Right forelimb (tissue), 1 donor: Measurements from ENCODE around the gene GDPD5.
"Not testable (repeated sequence)": the region's sequence is repeated elsewhere in the genome, so short reads cannot be mapped to it uniquely, and the experiment has no call there.

Source experiments
- DNase-seq: peaks from one replicate; pipeline ENCODE4 v3.0.0-alpha.2; 2018

Gene GDPD5

DNA sequence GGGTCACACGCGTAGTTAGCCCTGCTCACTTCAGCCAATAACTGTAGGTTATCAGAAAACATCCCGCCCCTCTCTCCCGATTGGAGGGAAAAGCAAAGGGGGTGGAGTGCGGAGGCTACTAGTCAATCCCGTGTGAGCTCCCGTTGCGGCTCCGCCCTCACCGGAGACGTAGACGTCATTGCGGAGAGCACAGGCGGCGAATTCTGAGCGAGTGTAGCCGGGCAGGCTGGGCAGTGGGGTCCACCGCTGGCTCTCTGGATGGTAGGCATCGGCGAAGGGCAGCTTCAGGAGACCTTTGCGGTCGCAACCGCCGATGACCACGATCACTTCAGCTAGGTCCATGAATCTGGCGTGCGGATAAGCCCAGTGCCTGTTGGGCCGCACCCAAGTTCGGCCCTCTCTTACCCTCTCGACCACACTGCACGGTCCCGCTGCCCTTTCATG lies 97.4 kb downstream of the GDPD5 start:
- peak; percentile 82 for DNase-seq

DNA sequence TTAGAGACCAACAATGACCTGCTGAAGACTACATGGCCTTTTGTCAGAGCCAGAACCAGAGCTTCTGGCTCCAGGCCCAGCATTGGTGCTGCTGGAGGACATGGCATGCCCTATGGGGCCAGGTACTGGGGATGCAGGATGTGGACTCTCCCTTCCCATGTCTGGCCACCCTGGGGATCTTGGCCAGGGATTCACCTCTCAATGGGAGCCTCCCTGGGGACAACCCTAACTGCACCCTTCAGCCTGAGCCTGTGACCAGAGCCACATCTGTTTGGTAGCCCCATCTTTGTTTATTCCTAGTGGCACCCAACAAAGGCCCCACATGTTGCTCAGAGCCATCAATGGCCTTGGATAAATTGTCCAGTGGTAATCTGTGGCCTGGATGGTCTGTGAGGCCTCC lies 98.6 kb downstream of the GDPD5 start:
- no peak for DNase-seq

GRCh38 chr11:75426720-75427086 lies 99.0 kb downstream of the GDPD5 start:
- no peak for DNase-seq

- no peak for DNase-seq
Observed at GRCh38 chr11:75425422-75425821, 100.3 kb downstream of the GDPD5 start.

- DNase-seq: no peak
Observed at GRCh38 chr11:75424396-75424795, 101.3 kb downstream of the GDPD5 start.

GRCh38 chr11:75423721-75424120 lies 102.0 kb downstream of the GDPD5 start:
- no peak for DNase-seq

DNA sequence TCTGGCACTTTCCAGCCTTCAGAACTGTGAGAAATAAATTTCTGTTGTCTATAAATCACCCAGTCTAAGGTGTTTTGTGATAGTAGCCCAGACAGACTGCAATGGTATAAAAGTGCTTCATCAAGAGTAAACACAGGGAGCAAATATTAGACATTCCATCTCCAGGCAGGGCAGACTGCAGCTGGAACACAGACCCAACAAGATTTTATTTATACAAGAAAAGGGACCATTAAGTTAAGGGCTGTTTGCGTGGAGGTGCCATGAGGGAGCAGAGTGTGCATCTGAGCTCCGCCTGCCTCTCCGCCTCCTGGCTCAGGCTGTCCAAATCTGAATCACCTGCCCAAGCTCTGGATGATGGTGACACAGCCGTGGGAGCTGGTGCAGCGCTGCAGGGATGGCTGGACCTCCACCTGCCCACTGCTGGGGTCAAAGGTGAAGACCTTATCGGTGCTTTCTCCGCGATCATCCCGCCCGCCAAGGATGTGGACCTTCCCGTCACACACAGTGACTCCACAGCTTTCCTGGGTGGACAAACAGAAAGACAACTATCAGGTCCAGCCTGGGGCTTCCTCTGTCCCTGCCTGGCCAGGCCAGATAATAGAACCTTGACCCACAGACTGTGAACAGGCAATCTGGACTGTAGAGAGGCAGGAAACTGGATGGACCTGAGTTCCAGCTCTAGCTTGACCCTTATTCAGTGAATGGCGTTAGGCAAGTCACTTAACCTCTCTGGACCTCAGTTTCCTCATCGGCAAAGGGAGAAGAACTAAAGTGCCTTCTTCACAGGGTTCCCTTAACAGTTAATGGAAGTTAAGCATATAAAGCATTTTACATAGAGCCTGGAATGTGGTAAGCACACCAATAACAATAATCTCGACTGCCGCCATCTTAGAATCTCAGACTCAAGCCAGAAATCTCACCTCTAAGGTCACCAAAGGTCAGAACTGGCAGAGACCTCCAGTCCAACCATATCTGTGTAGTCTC lies 103.2 kb downstream of the GDPD5 start:
- no peak for DNase-seq

- no peak for DNase-seq
Observed at GRCh38 chr11:75421902-75422247, 103.9 kb downstream of the GDPD5 start.

GRCh38 chr11:75421035-75421602 lies 104.6 kb downstream of the GDPD5 start:
- no peak for DNase-seq

- DNase-seq: no peak
Observed at GRCh38 chr11:75420224-75421034, 105.3 kb downstream of the GDPD5 start.

- DNase-seq: no peak
Observed at GRCh38 chr11:75413864-75414263, 111.9 kb downstream of the GDPD5 start.

- DNase-seq: not testable (repeated sequence)
Observed at GRCh38 chr11:75413146-75413545, 112.6 kb downstream of the GDPD5 start.

- not testable (repeated sequence) for DNase-seq
Observed at GRCh38 chr11:75409971-75410370, 115.8 kb downstream of the GDPD5 start.

DNA sequence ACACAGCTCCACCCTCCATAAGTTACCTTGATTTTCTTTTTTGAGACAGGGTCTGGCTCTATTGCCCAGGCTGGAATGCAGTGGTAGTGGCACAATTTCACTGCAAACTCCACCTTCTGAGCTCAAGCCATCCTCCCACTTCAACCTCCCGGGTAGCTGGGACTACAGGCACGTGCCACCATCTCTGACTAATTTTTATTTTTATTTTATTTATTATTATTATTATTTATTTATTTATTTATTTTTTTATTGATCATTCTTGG lies 116.9 kb downstream of the GDPD5 start:
- DNase-seq: no peak

- no peak for DNase-seq
Observed at GRCh38 chr11:75406338-75406777, 119.4 kb downstream of the GDPD5 start.

DNA sequence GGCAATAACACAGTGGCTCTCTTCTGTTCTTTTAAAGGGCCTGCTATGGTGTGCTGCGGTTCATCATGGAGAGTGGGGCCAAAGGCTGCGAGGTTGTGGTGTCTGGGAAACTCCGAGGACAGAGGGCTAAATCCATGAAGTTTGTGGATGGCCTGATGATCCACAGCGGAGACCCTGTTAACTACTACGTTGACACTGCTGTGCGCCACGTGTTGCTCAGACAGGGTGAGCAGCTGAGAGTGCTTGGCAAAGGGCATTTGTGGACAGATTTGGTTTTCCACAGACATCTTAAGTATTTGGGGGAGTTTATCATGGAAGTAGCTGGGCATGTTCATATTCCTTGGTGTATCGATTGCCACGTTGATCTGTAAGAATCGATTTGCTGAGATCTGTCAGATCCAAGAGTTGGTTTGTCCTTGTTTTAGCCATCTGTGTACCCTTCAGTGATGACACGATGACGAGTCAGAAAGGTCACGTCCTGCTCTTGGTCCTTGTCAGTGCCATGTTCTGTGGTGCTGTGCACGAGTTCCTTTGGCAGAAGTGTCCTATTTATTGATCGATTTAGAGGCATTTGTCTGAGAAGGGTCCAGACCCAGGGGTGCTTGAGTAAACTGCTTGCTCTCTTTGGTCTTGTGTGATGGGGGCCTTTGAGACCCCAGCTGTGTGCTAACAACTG lies 121.6 kb downstream of the GDPD5 start:
- DNase-seq: no peak

DNA sequence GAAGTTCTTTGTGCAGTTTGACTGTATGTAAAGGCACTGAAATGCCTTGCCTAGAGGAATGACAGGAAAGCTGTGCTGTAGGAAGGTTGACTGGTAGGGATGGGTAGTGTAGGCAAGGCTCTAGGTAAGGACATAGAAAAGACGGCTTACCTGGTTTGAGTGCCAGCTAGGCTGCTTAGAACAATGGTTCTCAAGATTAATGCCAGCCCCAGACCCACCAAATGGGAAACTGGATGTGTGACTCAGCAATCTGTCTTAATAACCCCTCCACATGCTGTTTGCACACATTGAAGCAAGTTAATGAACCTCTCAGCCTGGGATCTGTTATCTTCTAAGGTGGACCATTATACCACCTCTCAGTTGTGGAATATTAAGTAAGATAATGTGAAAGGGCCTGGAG lies 122.7 kb downstream of the GDPD5 start:
- DNase-seq: no peak

GRCh38 chr11:75402002-75402773 lies 123.6 kb downstream of the GDPD5 start:
- no peak for DNase-seq

DNA sequence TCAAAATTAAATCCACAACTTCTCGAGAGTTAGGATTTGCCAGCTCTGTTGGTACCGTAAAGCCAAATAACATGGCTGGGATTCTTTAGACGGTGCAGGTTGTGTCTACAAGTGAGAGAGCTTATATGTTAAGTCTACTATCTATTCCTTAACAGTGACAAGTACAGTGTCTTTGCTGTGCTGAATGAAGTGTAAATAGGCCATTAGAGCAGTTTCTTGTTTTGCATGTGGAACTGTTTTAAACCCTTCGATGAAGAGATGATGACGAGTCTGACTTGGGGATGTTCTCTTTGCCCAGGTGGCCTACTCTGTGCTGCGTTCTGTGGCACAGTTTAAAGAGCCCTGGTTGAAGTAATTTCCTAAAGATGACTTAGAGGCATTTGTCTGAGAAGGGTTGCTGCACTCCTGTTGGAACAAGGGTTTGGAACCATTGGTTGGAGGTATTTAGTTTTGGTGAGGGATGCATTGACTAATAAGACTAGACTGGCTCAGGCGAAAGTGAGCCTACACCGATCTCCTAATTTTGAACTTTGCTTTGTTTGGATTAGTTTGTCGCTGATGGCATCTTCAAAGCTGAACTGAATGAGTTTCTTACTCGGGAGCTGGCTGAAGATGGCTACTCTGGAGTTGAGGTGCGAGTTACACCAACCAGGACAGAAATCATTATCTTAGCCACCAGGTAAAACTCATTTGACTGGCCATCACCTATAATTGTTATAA lies 125.4 kb downstream of the GDPD5 start:
- DNase-seq: no peak

DNA sequence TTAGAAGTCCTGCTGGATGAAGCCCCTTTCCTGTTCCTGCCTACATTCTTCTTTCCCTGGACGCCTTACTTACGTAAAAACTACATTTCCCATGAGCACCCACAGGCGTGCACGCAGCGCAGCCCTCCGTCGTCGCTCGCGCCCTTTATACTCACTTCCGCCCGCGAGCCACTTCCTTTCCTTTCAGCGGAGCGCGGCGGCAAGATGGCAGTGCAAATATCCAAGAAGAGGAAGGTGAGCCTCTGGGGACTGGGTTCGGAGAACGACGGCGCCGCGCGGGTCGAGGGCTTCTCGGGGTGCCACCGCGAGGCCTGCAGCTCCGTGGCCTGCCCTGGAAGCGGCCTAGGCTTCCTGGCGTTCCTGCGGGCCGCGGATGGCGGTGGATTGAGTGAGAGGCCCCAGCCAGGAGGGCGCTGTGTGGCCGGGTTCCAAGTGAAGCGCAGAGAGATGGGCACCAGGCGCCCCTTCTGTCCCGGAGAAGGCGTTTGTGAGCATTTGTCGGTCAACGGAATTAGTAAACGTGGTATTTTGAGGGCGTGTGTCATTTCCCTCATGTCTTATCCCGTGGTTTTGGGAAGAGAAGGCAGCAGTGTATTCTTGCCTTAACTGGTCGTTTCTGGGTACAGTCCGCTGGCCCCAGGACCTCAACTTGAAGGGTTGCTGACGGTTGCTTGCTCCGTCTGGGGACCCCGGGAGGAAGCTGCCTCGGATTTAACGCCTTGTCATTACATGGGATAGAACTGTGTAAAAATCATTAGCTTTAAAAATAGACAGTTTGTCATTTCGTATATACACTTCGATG lies 126.2 kb downstream of the GDPD5 start, which contains the start of gene RPS3:
Gene RPS3 (plus strand): TSS at position 175 of the 802 bp plus-strand sequence. CDS start 30 bp downstream, at position 205.
- peak; percentile 93 for DNase-seq

DNA sequence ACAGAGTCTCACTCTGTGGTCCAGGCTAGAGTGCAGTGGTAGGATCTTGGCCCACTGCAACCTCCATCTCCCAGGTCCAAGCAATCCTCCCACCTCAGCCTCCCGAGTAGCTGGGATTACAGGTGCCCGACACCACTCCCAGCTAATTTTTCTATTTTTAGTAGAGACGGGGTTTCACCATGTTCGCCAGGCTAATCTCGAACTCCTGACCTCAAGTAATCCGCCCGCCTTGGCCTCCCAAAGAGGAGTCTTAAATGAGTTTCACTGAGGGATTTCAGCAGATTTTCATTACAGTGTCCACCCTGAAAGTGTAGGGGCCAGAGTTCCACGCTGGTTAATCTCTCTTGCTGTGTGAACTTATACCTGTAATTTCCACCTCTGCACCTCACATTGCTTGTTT lies 126.8 kb downstream of the GDPD5 start:
- DNase-seq: no peak
